Cardiac ventricle fibroblast (primary cell): ENCODE results near the gene LRFN3. TPM values are rescaled to one million over a fixed set of nuclear protein-coding genes. Genes with fewer than 3 reads are reported as not detected.

Experiments
- total RNA-seq: library from RNA; depleted of rRNA; stranded (reverse); fragments of >200 nt; gene quantifications from 2 replicates; pipeline ENCODE4 v1.2.3, GENCODE V29; 2015

Gene LRFN3
- 15.5 and 20.4 TPM in 2 replicates for total RNA-seq

GRCh38 chr19:35935911-35936737, at the start of gene LRFN3:
LRFN3 (plus strand) TSS chr19:35936374; CDS start chr19:35939426, 3,052 bp downstream.

GRCh38 chr19:35901854-35902661, 34.1 kb upstream of the LRFN3 start, which contains the start of gene HCST:
HCST (plus strand) TSS chr19:35902529; CDS start chr19:35902594, 65 bp downstream.

GRCh38 chr19:35908010-35908441, 28.1 kb upstream of the LRFN3 start, which contains the start of gene TYROBP:
TYROBP (minus strand) TSS chr19:35908295; CDS start chr19:35908228, 67 bp downstream.

Other genes starting within 250 kb of the LRFN3 start
- not detected in 2 replicates for gene ZBTB32, start 231.8 kb upstream of the LRFN3 start, total RNA-seq
- gene KMT2B, start 218.4 kb upstream of the LRFN3 start, total RNA-seq, result 12.6 and 13.1 TPM in 2 replicates
- 0.37 and 9.8 TPM in 2 replicates for gene IGFLR1, start 193.9 kb upstream of the LRFN3 start, total RNA-seq
- gene U2AF1L4, start 191.0 kb upstream of the LRFN3 start, total RNA-seq, result 2.0 and 4.4 TPM in 2 replicates
- 33.8 and 46.2 TPM in 2 replicates for gene PSENEN, start 190.7 kb upstream of the LRFN3 start, total RNA-seq
- 8.1 and 9.4 TPM in 2 replicates for gene LIN37, start 187.8 kb upstream of the LRFN3 start, total RNA-seq
- 140 and 169 TPM in 2 replicates for gene HSPB6, start 179.3 kb upstream of the LRFN3 start, total RNA-seq
- gene PROSER3, start 178.2 kb upstream of the LRFN3 start, total RNA-seq, result 6.1 and 6.7 TPM in 2 replicates
- 0.44 and 2.0 TPM in 2 replicates for gene ARHGAP33, start 160.8 kb upstream of the LRFN3 start, total RNA-seq
- gene PRODH2, start 123.5 kb upstream of the LRFN3 start, total RNA-seq, result not detected in 2 replicates
- gene NPHS1, start 83.9 kb upstream of the LRFN3 start, total RNA-seq, result not detected in 2 replicates
- 0.19 TPM in 1 of 2 replicates, not detected in the other for gene KIRREL2, start 79.5 kb upstream of the LRFN3 start, total RNA-seq
- 4.4 and 5.5 TPM in 2 replicates for gene APLP1, start 67.8 kb upstream of the LRFN3 start, total RNA-seq
- 3.6 and 4.7 TPM in 2 replicates for gene NFKBID, start 35.8 kb upstream of the LRFN3 start, total RNA-seq
- not detected in 2 replicates for gene HCST, start 33.8 kb upstream of the LRFN3 start, total RNA-seq
- not detected in 2 replicates for gene TYROBP, start 28.1 kb upstream of the LRFN3 start, total RNA-seq
- gene SDHAF1, start 58.8 kb downstream of the LRFN3 start, total RNA-seq, result 31.5 and 37.5 TPM in 2 replicates
- 0.87 TPM in 1 of 2 replicates, not detected in the other for gene SYNE4, start 72.4 kb downstream of the LRFN3 start, total RNA-seq
- gene ALKBH6, start 77.8 kb downstream of the LRFN3 start, total RNA-seq, result 17.2 and 20.0 TPM in 2 replicates
- gene CLIP3, start 96.5 kb downstream of the LRFN3 start, total RNA-seq, result 27.1 and 34.3 TPM in 2 replicates
- gene THAP8, start 117.9 kb downstream of the LRFN3 start, total RNA-seq, result 8.9 and 18.3 TPM in 2 replicates
- gene WDR62, start 118.5 kb downstream of the LRFN3 start, total RNA-seq, result 0.24 and 0.69 TPM in 2 replicates
- gene OVOL3, start 174.8 kb downstream of the LRFN3 start, total RNA-seq, result not detected in 2 replicates
- gene POLR2I, start 178.5 kb downstream of the LRFN3 start, total RNA-seq, result 24.8 and 28.1 TPM in 2 replicates
- gene TBCB, start 179.1 kb downstream of the LRFN3 start, total RNA-seq, result 123 and 134 TPM in 2 replicates
- gene CAPNS1, start 203.7 kb downstream of the LRFN3 start, total RNA-seq, result 190 and 256 TPM in 2 replicates
- 10.0 and 10.2 TPM in 2 replicates for gene COX7A1, start 216.1 kb downstream of the LRFN3 start, total RNA-seq